GM12878 (cell line): Measurements from ENCODE around the gene ZCCHC3.

Experiments
- EZH2 ChIP-seq: IDR thresholded peaks from 2 replicates; pipeline ENCODE4 v1.6.1; 2012; ENCODE audit warnings: low read depth, mild to moderate bottlenecking, control low read depth, inconsistent platforms, low read length, borderline replicate concordance; ENCODE audit not compliant: control insufficient read depth
- FOS ChIP-seq: IDR thresholded peaks from 3 replicates; pipeline ENCODE4 v1.6.1; 2011; ENCODE audit warnings: borderline replicate concordance; ENCODE audit not compliant: insufficient read length; ENCODE audit errors: extremely low read depth
- GATAD2B ChIP-seq: fragments of 450-650 bp; conservative IDR thresholded peaks from 2 replicates; pipeline ENCODE4 v1.6.1; 2017; ENCODE audit warnings: low read depth, mild to moderate bottlenecking, moderate library complexity
- POLR2A ChIP-seq: IDR thresholded peaks from 2 replicates; pipeline ENCODE4 v1.6.1; 2011; ENCODE audit warnings: low read depth, mild to moderate bottlenecking, low read length
- RB1 ChIP-seq: fragments of 450-650 bp; formaldehyde crosslinking; IDR thresholded peaks from 2 replicates; pipeline ENCODE4 v1.6.1; 2017; ENCODE audit warnings: mild to moderate bottlenecking, borderline replicate concordance
- RFX5 ChIP-seq: IDR thresholded peaks from 2 replicates; pipeline ENCODE4 v1.6.1; 2011; ENCODE audit warnings: low read depth, low read length, improper control_type of control experiment
- TF ChIP-seq, protein P1 (sequence below), 3 experiments: IDR thresholded peaks in 2 of 3; conservative IDR thresholded peaks in 1 of 3; 2 replicates each; pipeline ENCODE4 v1.5.1; 2011; ENCODE audit warnings: low read depth in 3 of 3, low read length in 3 of 3, mild to moderate bottlenecking in 3 of 3, control low read depth in 2 of 3, moderate library complexity in 2 of 3, inconsistent platforms in 1 of 3, mixed read lengths in 1 of 3; ENCODE audit not compliant: control insufficient read depth in 2 of 3, insufficient read depth in 1 of 3; ENCODE audit errors: extremely low read depth in 1 of 3

DNA sequence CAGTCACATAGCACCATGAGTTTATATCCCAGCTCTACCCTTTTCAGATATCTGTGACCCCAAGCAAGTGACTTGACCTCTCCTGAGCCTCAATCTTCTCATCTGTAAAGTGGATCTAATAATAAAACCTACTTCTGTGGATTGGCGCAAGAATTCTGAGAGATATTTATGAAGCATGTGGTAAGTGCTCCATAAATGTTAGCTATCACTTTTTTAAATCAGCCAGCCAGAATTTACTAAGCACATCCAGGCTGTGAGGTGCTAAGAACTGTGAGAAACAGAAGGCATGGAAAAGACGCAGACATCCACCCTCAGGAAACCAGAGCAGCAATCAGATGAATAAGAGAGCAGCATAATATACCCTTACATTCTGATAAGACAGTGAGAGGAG lies 7.7 kb upstream of the ZCCHC3 start:
- TF ChIP-seq FOS (no peak), EZH2 (no peak), GATAD2B (no peak), RFX5 (no peak), RB1 (no peak), POLR2A (no peak)
- TF ChIP-seq, protein P1, sequence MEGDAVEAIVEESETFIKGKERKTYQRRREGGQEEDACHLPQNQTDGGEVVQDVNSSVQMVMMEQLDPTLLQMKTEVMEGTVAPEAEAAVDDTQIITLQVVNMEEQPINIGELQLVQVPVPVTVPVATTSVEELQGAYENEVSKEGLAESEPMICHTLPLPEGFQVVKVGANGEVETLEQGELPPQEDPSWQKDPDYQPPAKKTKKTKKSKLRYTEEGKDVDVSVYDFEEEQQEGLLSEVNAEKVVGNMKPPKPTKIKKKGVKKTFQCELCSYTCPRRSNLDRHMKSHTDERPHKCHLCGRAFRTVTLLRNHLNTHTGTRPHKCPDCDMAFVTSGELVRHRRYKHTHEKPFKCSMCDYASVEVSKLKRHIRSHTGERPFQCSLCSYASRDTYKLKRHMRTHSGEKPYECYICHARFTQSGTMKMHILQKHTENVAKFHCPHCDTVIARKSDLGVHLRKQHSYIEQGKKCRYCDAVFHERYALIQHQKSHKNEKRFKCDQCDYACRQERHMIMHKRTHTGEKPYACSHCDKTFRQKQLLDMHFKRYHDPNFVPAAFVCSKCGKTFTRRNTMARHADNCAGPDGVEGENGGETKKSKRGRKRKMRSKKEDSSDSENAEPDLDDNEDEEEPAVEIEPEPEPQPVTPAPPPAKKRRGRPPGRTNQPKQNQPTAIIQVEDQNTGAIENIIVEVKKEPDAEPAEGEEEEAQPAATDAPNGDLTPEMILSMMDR (IDR thresholded peaks at IDR 0.05 in 2 of 3, conservative IDR thresholded peaks at IDR 0.05 in 1 of 3; ENCODE audit: control insufficient read depth in 2 of 3, extremely low read depth in 1 of 3, insufficient read depth in 1 of 3, low read depth in 3 of 3, low read length in 3 of 3) = no peak
